ENCODE results near the gene ZBED1.

DNA sequence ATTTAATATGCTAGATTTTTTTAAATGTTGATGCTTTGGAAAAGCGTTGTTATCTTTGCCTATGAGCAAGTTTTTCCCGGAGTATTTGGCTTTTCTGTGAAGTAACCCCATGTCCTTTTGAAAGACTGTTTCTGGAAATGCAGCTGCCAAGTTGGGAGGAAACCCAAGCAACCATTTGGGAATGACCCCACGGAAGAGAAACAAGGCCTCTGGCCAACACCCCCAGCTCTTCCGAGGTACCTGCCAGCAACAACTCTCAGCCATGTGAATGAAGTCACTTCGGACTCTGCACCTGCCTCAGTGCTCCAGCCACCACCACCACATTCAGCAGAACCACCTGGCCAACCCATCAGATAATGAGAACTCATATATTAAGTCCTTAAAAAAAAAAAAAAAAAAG is 36.2 kb upstream of the ZBED1 start:
- no peak for TF ChIP-seq CTCF (IDR thresholded peaks at IDR 0.05)
- no peak for TF ChIP-seq POLR2A (IDR thresholded peaks at IDR 0.05)

All from right lobe of liver (tissue), 4 donors.